OCI-LY3 (cell line): Measurements from ENCODE around the gene ARHGAP24.

Experiments used
- H2AFZ ChIP-seq: fragments of 200-600, 300-600 bp; shearing (Covaris generic); 2 replicates; pipeline ENCODE4 v1.6.0; 2014; ENCODE audit warnings: antibody characterized with exemption, low read depth, low read length
- H3K27ac ChIP-seq: fragments of 200-600, 300-600 bp; sonication (generic); 2 replicates; pipeline ENCODE4 v1.5.1; 2014; ENCODE audit warnings: mild to moderate bottlenecking, low read length, moderate library complexity, mixed read lengths
- H3K27me3 ChIP-seq: fragments of 200-600, 300-600 bp; sonication (generic); 2 replicates; pipeline ENCODE4 v1.6.1; 2014; ENCODE audit warnings: low read depth, low read length, mixed read lengths
- H3K36me3 ChIP-seq: fragments of 200-600, 300-600 bp; sonication (generic); replicated peaks from 2 replicates; pipeline ENCODE3; 2014; ENCODE audit warnings: low read depth, low read length, mixed read lengths
- H3K4me1 ChIP-seq: fragments of 300-600, 200-600 bp; sonication (generic); 2 replicates; pipeline ENCODE4 v1.6.1; 2014; ENCODE audit warnings: low read length, mixed read lengths
- H3K4me2 ChIP-seq: fragments of 200-600, 300-600 bp; sonication (generic); 2 replicates; pipeline ENCODE4 v1.6.1; 2014; ENCODE audit warnings: low read length, mixed read lengths
- H3K4me3 ChIP-seq: fragments of 300-600, 200-600 bp; sonication (generic); 2 replicates; pipeline ENCODE4 v1.5.1; 2014; ENCODE audit warnings: antibody characterized with exemption, mild to moderate bottlenecking, low read length, moderate library complexity
- H3K79me2 ChIP-seq: fragments of 300-600, 200-600 bp; shearing (Covaris generic); 2 replicates; pipeline ENCODE4 v1.6.1; 2014; ENCODE audit warnings: mild to moderate bottlenecking, low read length, mixed read lengths
- H3K9ac ChIP-seq: fragments of 300-600, 200-600 bp; shearing (Covaris generic); 2 replicates; pipeline ENCODE4 v1.6.0; 2014; ENCODE audit warnings: mild to moderate bottlenecking, low read length, moderate library complexity
- H3K9me3 ChIP-seq: fragments of 200-600, 300-600 bp; shearing (Covaris generic); 2 replicates; pipeline ENCODE4 v1.6.1; 2014; ENCODE audit warnings: low read length, mixed read lengths; ENCODE audit not compliant: insufficient read depth
- H4K20me1 ChIP-seq: fragments of 200-600, 300-600 bp; sonication (generic); 2 replicates; pipeline ENCODE4 v1.6.1; 2016; ENCODE audit warnings: low read length, mixed read lengths; ENCODE audit not compliant: insufficient read depth
- CTCF ChIP-seq: fragments of 200-600, 300-600 bp; sonication (generic); IDR thresholded peaks from 2 replicates; pipeline ENCODE4 v1.5.1; 2014; ENCODE audit warnings: antibody characterized with exemption, low read length, low read depth
- EZH2phosphoT487 ChIP-seq: fragments of 200-600 bp; shearing (Covaris generic); IDR thresholded peaks from 2 replicates; pipeline ENCODE4 v1.6.1; 2018; ENCODE audit warnings: antibody characterized with exemption, mixed run types, low read depth

Gene ARHGAP24

GRCh38 chr4:85475631-85476233 lies 782 bp downstream of the ARHGAP24 start:
- H3K9ac ChIP-seq = peak overlapping the region; percentile 86
- peaks cover 35% of the 10 kb centered on the region for H4K20me1 ChIP-seq
- H2AFZ ChIP-seq = no peak overlapping the region
- no peaks in the 10 kb centered on the region for H3K27me3 ChIP-seq
- H3K9me3 ChIP-seq = no peaks in the 10 kb centered on the region
- TF ChIP-seq CTCF (no peak), EZH2phosphoT487 (no peak)
- H3K36me3 ChIP-seq = peaks cover 7% of the 10 kb centered on the region
- peak overlapping the region; percentile 94 for H3K4me2 ChIP-seq
- H3K79me2 ChIP-seq = peaks cover 54% of the 10 kb centered on the region
- H3K4me3 ChIP-seq = peak overlapping the region; percentile 81
- H3K4me1 ChIP-seq = peaks cover 51% of the 10 kb centered on the region
- peak overlapping the region; percentile 97 for H3K27ac ChIP-seq

- TF ChIP-seq CTCF (no peak), EZH2phosphoT487 (no peak)
Observed at GRCh38 chr4:85476381-85476780, 1.4 kb downstream of the ARHGAP24 start.

GRCh38 chr4:85477534-85477933 lies 2.6 kb downstream of the ARHGAP24 start:
- H3K36me3 ChIP-seq = peaks cover 10% of the 10 kb centered on the region
- H3K9ac ChIP-seq = peak overlapping the region; percentile 86
- H3K4me2 ChIP-seq = peak overlapping the region; percentile 94
- no peaks in the 10 kb centered on the region for H3K27me3 ChIP-seq
- H3K4me3 ChIP-seq = peak overlapping the region; percentile 81
- peak overlapping the region; percentile 97 for H3K27ac ChIP-seq
- H3K4me1 ChIP-seq = peaks cover 64% of the 10 kb centered on the region
- H3K79me2 ChIP-seq = peaks cover 72% of the 10 kb centered on the region
- peaks cover 52% of the 10 kb centered on the region for H4K20me1 ChIP-seq
- TF ChIP-seq EZH2phosphoT487 = no peak
- TF ChIP-seq CTCF = no peak; the same call in 1 of the 2 replicates
- no peak overlapping the region for H2AFZ ChIP-seq
- no peaks in the 10 kb centered on the region for H3K9me3 ChIP-seq

More at GRCh38 chr4:85476381-85476780, 1.4 kb downstream of the ARHGAP24 start:
- no peak overlapping the region for H2AFZ ChIP-seq
- H3K4me2 ChIP-seq = peak overlapping the region; percentile 94
- peak overlapping the region; percentile 81 for H3K4me3 ChIP-seq
- H3K36me3 ChIP-seq = peaks cover 7% of the 10 kb centered on the region
- peak overlapping the region; percentile 86 for H3K9ac ChIP-seq
- H3K27ac ChIP-seq = peak overlapping the region; percentile 97
- H3K9me3 ChIP-seq = no peaks in the 10 kb centered on the region
- H3K79me2 ChIP-seq = peaks cover 61% of the 10 kb centered on the region
- H4K20me1 ChIP-seq = peaks cover 42% of the 10 kb centered on the region
- H3K4me1 ChIP-seq = peaks cover 58% of the 10 kb centered on the region
- H3K27me3 ChIP-seq = no peaks in the 10 kb centered on the region

- Histone ChIP-seq H3K27ac (peak overlapping the region; percentile 97; the same call in 1 of the 2 replicates), H2AFZ (no peak overlapping the region), H3K4me2 (peak overlapping the region; percentile 94), H3K9ac (peak overlapping the region; percentile 86; the same call in 1 of the 2 replicates), H4K20me1 (peaks cover 60% of the 10 kb centered on the region), H3K4me1 (peaks cover 63% of the 10 kb centered on the region), H3K27me3 (no peaks in the 10 kb centered on the region), H3K9me3 (no peaks in the 10 kb centered on the region), H3K4me3 (peak overlapping the region; percentile 81), H3K79me2 (peaks cover 82% of the 10 kb centered on the region), H3K36me3 (peaks cover 14% of the 10 kb centered on the region)
- TF ChIP-seq CTCF (no peak), EZH2phosphoT487 (no peak)
Observed at GRCh38 chr4:85478576-85478975, 3.6 kb downstream of the ARHGAP24 start.
